HepG2 (cell line): ENCODE results near the gene EMC10.

Experiments
- CTCF ChIP-seq: sonication (generic); formaldehyde crosslinking; IDR thresholded peaks from 2 replicates; pipeline ENCODE4 v1.5.0; 2020; ENCODE audit warnings: mild to moderate bottlenecking, missing genetic modification reagents, moderate library complexity
- DMTF1 ChIP-seq: sonication (generic); formaldehyde crosslinking; IDR thresholded peaks from 2 replicates; pipeline ENCODE4 v1.4.0; 2020; ENCODE audit warnings: mild to moderate bottlenecking, missing genetic modification reagents
- MAX ChIP-seq: IDR thresholded peaks from 2 replicates; pipeline ENCODE4 v1.6.1; 2012; ENCODE audit warnings: inconsistent platforms
- TAF1 ChIP-seq: sonication (generic); formaldehyde crosslinking; IDR thresholded peaks from 2 replicates; pipeline ENCODE4 v1.4.0; 2020; ENCODE audit warnings: missing genetic modification reagents
- TGIF2 ChIP-seq: IDR thresholded peaks from 2 replicates; pipeline ENCODE4 v1.6.1; 2016; ENCODE audit warnings: control low read depth, missing compliant biosample characterization
- ZNF468 ChIP-seq: sonication (generic); formaldehyde crosslinking; IDR thresholded peaks from 2 replicates; pipeline ENCODE4 v1.8.0; 2022; ENCODE audit warnings: mild to moderate bottlenecking, moderate library complexity, missing genetic modification reagents

GRCh38 chr19:50447750-50448149, 28.6 kb upstream of the EMC10 start:
- TF ChIP-seq CTCF (no peak), TAF1 (CRISPR knock-in tag) (no peak), DMTF1 (CRISPR knock-in tag) (no peak), MAX (no peak), ZNF468 (no peak), TGIF2 (no peak)
